Sigmoid colon (tissue), 7 donors: ENCODE data around the gene TRPM3. TPM values are rescaled to one million over a fixed set of nuclear protein-coding genes. Genes with fewer than 3 reads are reported as not detected.

Source experiments
- DNase-seq: peaks from one replicate; pipeline ENCODE4 v3.0.0-alpha.2; 2019
- H3K27ac ChIP-seq, 4 donors: fragments of 200-600 bp; sonication (generic); one replicate each; pipeline ENCODE4 v1.5.1; 2016 to 2019; ENCODE audit warnings: mild to moderate bottlenecking in 1 of 4
- H3K27me3 ChIP-seq, 3 donors: fragments of 200-600 bp; sonication (generic); one replicate each; pipeline ENCODE4 v1.5.1; 2019; ENCODE audit warnings: mild to moderate bottlenecking in 1 of 3
- H3K36me3 ChIP-seq, 4 donors: fragments of 200-600 bp; sonication (generic); one replicate each; pipeline ENCODE4 v1.5.1; 2016 to 2019
- H3K4me1 ChIP-seq, 4 donors: fragments of 200-600 bp; sonication (generic); one replicate each; pipeline ENCODE4 v1.5.1; 2017 to 2019
- H3K4me3 ChIP-seq, 4 donors: fragments of 200-600 bp; sonication (generic); one replicate each; pipeline ENCODE4 v1.5.1; 2017 to 2019; ENCODE audit warnings: mild to moderate bottlenecking in 2 of 4, moderate library complexity in 1 of 4
- H3K9me3 ChIP-seq, 4 donors: fragments of 200-600 bp in 3 of 4; sonication (generic) in 3 of 4; one replicate each; pipeline versions ENCODE4 v1.5.1 to v1.6.1; 2013 to 2019
- EP300 ChIP-seq, 4 donors: sonication (generic); formaldehyde crosslinking; IDR thresholded peaks; one replicate each; pipeline ENCODE4 v1.6.1; 2017; ENCODE audit warnings: antibody characterized with exemption in 4 of 4
- POLR2A ChIP-seq, 2 donors: fragments of 450-650 bp; IDR thresholded peaks; one replicate each; pipeline ENCODE4 v1.6.1; 2016; ENCODE audit warnings: antibody characterized with exemption in 2 of 2, mild to moderate bottlenecking in 2 of 2, moderate library complexity in 2 of 2
- POLR2AphosphoS5 ChIP-seq, 4 donors: sonication (generic); formaldehyde crosslinking; IDR thresholded peaks; one replicate each; pipeline ENCODE4 v1.6.1; 2017; ENCODE audit warnings: antibody characterized with exemption in 4 of 4
- WGBS, 2 donors: extraction: QIAGEN DNeasy Blood & Tissue Kit; methylation state at CpG; one replicate each; pipeline ENCODE4 v1.1.7; 2013; 5-methylcytosine and 5-hydroxymethylcytosine counted together
- intact Hi-C: fragments of 100-400 bp; cut with DNase I; formaldehyde crosslinking; loops from one replicate; pipeline ENCODE4 v1.15.1; 2023
- polyA plus RNA-seq, 3 donors: library from polyadenylated mRNA; stranded (reverse); fragments of 200-250 nt; gene quantifications; one replicate each; pipeline ENCODE4 v1.2.3, GENCODE V29; 2013
- total RNA-seq, 4 donors: library from RNA; depleted of rRNA; stranded (reverse); fragments of >200 nt; gene quantifications; one replicate each; pipeline ENCODE4 v1.1.0, GENCODE V29; 2016
- TF ChIP-seq, protein P1 (sequence below), 4 experiments: fragments of 450-650 bp in 3 of 4; fragments of 200-600 bp in 1 of 4; IDR thresholded peaks; one replicate each; pipeline ENCODE4 v1.5.1; 2016 to 2019; ENCODE audit warnings: antibody characterized with exemption in 4 of 4, mild to moderate bottlenecking in 3 of 4, moderate library complexity in 2 of 4
- donor health status: healthy with polysubstance abuse.
- donor health status: Bipolar disorder and iron deficiency.
- donor health status: healthy.

Gene TRPM3
- total and polyA plus RNA-seq, 7 donors: 0.07 to 1.8 (median 0.41) TPM; not detected in 2

DNA sequence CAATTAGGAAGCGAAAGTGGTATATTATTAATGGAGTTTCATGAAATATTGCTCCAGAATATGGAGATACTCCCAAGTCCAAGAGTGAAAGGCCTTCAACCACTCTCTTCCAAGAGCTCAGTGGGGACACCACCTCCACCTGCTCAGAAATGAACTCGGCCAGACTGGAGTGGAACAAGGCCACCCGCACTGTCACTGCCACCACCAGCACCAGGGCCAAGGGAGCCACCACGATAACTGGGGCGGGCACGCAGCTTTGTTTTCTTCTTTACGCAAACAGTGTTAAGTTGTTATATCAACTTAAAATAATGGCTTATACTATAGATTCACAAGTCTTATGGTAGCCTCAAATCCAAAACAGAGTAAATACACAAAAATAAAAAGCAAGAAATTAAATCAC is 204.1 kb downstream of the TRPM3 start:
- no peaks in the 10 kb centered on the region for H3K27me3 ChIP-seq
- H3K36me3 ChIP-seq: no peaks in the 10 kb centered on the region
- WGBS, 2 donors: 94 to 97% methylated on average over 7 of the region's 7 CpGs
- H3K4me1 ChIP-seq: no peaks in the 10 kb centered on the region
- no peaks in the 10 kb centered on the region for H3K9me3 ChIP-seq
- intact Hi-C loops: no loop called here
- no peak overlapping the region for H3K4me3 ChIP-seq
- H3K27ac ChIP-seq: no peak overlapping the region
- DNase-seq: no peak
- TF ChIP-seq, protein P1, sequence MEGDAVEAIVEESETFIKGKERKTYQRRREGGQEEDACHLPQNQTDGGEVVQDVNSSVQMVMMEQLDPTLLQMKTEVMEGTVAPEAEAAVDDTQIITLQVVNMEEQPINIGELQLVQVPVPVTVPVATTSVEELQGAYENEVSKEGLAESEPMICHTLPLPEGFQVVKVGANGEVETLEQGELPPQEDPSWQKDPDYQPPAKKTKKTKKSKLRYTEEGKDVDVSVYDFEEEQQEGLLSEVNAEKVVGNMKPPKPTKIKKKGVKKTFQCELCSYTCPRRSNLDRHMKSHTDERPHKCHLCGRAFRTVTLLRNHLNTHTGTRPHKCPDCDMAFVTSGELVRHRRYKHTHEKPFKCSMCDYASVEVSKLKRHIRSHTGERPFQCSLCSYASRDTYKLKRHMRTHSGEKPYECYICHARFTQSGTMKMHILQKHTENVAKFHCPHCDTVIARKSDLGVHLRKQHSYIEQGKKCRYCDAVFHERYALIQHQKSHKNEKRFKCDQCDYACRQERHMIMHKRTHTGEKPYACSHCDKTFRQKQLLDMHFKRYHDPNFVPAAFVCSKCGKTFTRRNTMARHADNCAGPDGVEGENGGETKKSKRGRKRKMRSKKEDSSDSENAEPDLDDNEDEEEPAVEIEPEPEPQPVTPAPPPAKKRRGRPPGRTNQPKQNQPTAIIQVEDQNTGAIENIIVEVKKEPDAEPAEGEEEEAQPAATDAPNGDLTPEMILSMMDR (IDR thresholded peaks at IDR 0.05): no peak
- TF ChIP-seq POLR2A (IDR thresholded peaks at IDR 0.05): no peak
- no peak for TF ChIP-seq POLR2AphosphoS5 (IDR thresholded peaks at IDR 0.05)
- no peak for TF ChIP-seq EP300 (IDR thresholded peaks at IDR 0.05)

GRCh38 chr9:70911791-70912190 is 209.6 kb downstream of the TRPM3 start:
- no peaks in the 10 kb centered on the region for H3K27me3 ChIP-seq
- DNase-seq: no peak
- no peak overlapping the region for H3K4me3 ChIP-seq
- H3K4me1 ChIP-seq: no peaks in the 10 kb centered on the region
- no peak overlapping the region for H3K27ac ChIP-seq
- H3K9me3 ChIP-seq: no peaks in the 10 kb centered on the region
- H3K36me3 ChIP-seq: no peaks in the 10 kb centered on the region
- 84 to 88% methylated on average over 1 of the region's 1 CpG for WGBS, 2 donors
- TF ChIP-seq POLR2AphosphoS5 (IDR thresholded peaks at IDR 0.05) (no peak), EP300 (IDR thresholded peaks at IDR 0.05) (no peak), POLR2A (IDR thresholded peaks at IDR 0.05) (no peak)
- TF ChIP-seq, protein P1 (IDR thresholded peaks at IDR 0.05): no peak
- intact Hi-C loops: no loop called here

GRCh38 chr9:70910598-70910997 is 210.8 kb downstream of the TRPM3 start:
- H3K36me3 ChIP-seq: no peaks in the 10 kb centered on the region
- TF ChIP-seq POLR2AphosphoS5 (IDR thresholded peaks at IDR 0.05) (no peak), EP300 (IDR thresholded peaks at IDR 0.05) (no peak), POLR2A (IDR thresholded peaks at IDR 0.05) (no peak)
- TF ChIP-seq, protein P1 (IDR thresholded peaks at IDR 0.05): no peak
- H3K27ac ChIP-seq: no peak overlapping the region
- H3K27me3 ChIP-seq: no peaks in the 10 kb centered on the region
- 75 to 88% methylated on average over 2 of the region's 2 CpGs for WGBS, 2 donors
- DNase-seq: no peak
- H3K9me3 ChIP-seq: no peaks in the 10 kb centered on the region
- intact Hi-C loops: no loop called here
- H3K4me3 ChIP-seq: no peak overlapping the region
- H3K4me1 ChIP-seq: no peaks in the 10 kb centered on the region

DNA sequence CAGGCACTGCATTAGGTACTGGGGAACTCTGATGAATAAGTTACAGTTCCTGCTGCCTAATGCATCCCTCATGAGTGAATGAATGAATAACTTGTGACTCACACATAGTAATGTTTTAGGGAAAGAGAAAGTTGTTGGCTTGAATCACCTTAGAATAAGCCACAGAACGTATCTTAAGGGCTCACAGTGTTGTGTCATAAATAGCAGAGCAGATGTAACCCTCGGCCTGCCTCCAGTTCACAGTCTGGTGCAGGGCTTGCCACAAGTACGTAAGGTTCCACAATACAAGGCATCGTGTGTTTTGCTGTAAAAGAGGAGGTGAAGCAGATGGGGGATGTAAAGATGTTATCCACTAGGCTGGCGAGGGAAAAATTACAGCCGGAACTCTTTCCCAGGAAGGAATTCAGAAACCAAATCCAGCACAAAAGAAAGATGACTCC is 218.7 kb downstream of the TRPM3 start:
- intact Hi-C loops: no loop called here
- DNase-seq: no peak

More for the DNA sequence above, 218.7 kb downstream of the TRPM3 start:
- no peak for TF ChIP-seq POLR2A (IDR thresholded peaks at IDR 0.05)
- TF ChIP-seq, protein P1 (IDR thresholded peaks at IDR 0.05): no peak
- no peak for TF ChIP-seq EP300 (IDR thresholded peaks at IDR 0.05)
- TF ChIP-seq POLR2AphosphoS5 (IDR thresholded peaks at IDR 0.05): no peak
- WGBS, 2 donors: 59 to 63% methylated on average over 6 of the region's 6 CpGs
- H3K4me3 ChIP-seq: no peak overlapping the region
- no peaks in the 10 kb centered on the region for H3K27me3 ChIP-seq
- H3K36me3 ChIP-seq: no peaks in the 10 kb centered on the region
- no peaks in the 10 kb centered on the region for H3K9me3 ChIP-seq
- H3K4me1 ChIP-seq: no peaks in the 10 kb centered on the region
- no peak overlapping the region for H3K27ac ChIP-seq
